Smooth muscle cell (in vitro differentiated cells): ENCODE data around the gene COL1A1. TPM values are rescaled to one million over a fixed set of nuclear protein-coding genes. Genes with fewer than 3 reads are reported as not detected.
A peak's percentile ranks its signal among the peaks of the same experiment; 100 is the strongest.

Experiments
- DNase-seq: peaks from one replicate; lab custom pipeline; 2025; ENCODE audit not compliant: unreplicated experiment; lab: John Stamatoyannopoulos, UW
- H2AFZ ChIP-seq: fragments of 200-600 bp; sonication (generic); 2 replicates; pipeline ENCODE4 v1.6.0; 2016; ENCODE audit warnings: antibody characterized with exemption, low read depth, mild to moderate bottlenecking
- H3F3A ChIP-seq: fragments of 200-600 bp; sonication (generic); 2 replicates; pipeline ENCODE4 v1.6.0; 2017; ENCODE audit warnings: antibody characterized with exemption, low read depth
- H3K27ac ChIP-seq: fragments of 200-600 bp; sonication (generic); 2 replicates; pipeline ENCODE4 v1.5.1; 2016; ENCODE audit warnings: low read depth, mild to moderate bottlenecking
- H3K27me3 ChIP-seq: fragments of 200-600 bp; sonication (generic); 2 replicates; pipeline ENCODE4 v1.6.1; 2016; ENCODE audit warnings: low read depth, mild to moderate bottlenecking
- H3K36me3 ChIP-seq: fragments of 200-600 bp; sonication (generic); 2 replicates; pipeline ENCODE4 v1.5.1; 2016; ENCODE audit warnings: low read depth
- H3K4me1 ChIP-seq: fragments of 200-600 bp; sonication (generic); 2 replicates; pipeline ENCODE4 v1.5.1; 2016; ENCODE audit warnings: low read depth
- H3K4me2 ChIP-seq: fragments of 200-600 bp; sonication (generic); 2 replicates; pipeline ENCODE4 v1.6.0; 2016; ENCODE audit warnings: mild to moderate bottlenecking
- H3K4me3 ChIP-seq: fragments of 200-600 bp; sonication (generic); 2 replicates; pipeline ENCODE4 v1.5.1; 2016; ENCODE audit warnings: mild to moderate bottlenecking
- H3K79me2 ChIP-seq: fragments of 200-600 bp; sonication (generic); 2 replicates; pipeline ENCODE4 v1.6.0; 2016; ENCODE audit warnings: low read depth, mild to moderate bottlenecking
- H3K9ac ChIP-seq: fragments of 200-600 bp; sonication (generic); 2 replicates; pipeline ENCODE4 v1.6.0; 2016; ENCODE audit warnings: low read depth
- H3K9me3 ChIP-seq: fragments of 200-600 bp; sonication (generic); replicated peaks from 2 replicates; pipeline ENCODE4 v1.5.1; 2016; ENCODE audit warnings: low read depth
- H4K20me1 ChIP-seq: fragments of 200-600 bp; sonication (generic); 2 replicates; pipeline ENCODE4 v1.6.0; 2016; ENCODE audit warnings: low read depth
- CTCF ChIP-seq: fragments of 200-600 bp; sonication (generic); IDR thresholded peaks from 2 replicates; pipeline ENCODE4 v1.5.1; 2017; ENCODE audit warnings: borderline replicate concordance, mild to moderate bottlenecking, antibody characterized with exemption; ENCODE audit not compliant: insufficient read depth, poor library complexity, severe bottlenecking
- WGBS: methylation state at CpG from one replicate; pipeline ENCODE4 v1.1.7; 2016; ENCODE audit warnings: low lambda C conversion rate; 5-methylcytosine and 5-hydroxymethylcytosine counted together
- polyA plus RNA-seq: library from polyadenylated mRNA; unstranded; fragments of >200 nt; fragmentation: Nextera tagmentation; extraction: Ambion mirVana; gene quantifications from 2 replicates; pipeline ENCODE4 v1.2.1, GENCODE V29; 2016
- total RNA-seq: library from RNA; depleted of rRNA; stranded (reverse); fragments of >200 nt; gene quantifications from 2 replicates; pipeline ENCODE4 v1.2.3, GENCODE V29; 2014

The COL1A1 gene
- total and polyA plus RNA-seq, 2 experiments from 2014 or later = 4,141 to 25,649 TPM

GRCh38 chr17:50171371-50172071, 29.9 kb downstream of the COL1A1 start:
- DNase-seq = no peak
- no peak overlapping the region for H3K4me2 ChIP-seq
- H3K27ac ChIP-seq = no peak overlapping the region
- no peak overlapping the region for H2AFZ ChIP-seq
- no peaks in the 10 kb centered on the region for H3K9me3 ChIP-seq
- H3K9ac ChIP-seq = no peak overlapping the region
- H3K36me3 ChIP-seq = no peaks in the 10 kb centered on the region
- no peaks in the 10 kb centered on the region for H4K20me1 ChIP-seq
- no peaks in the 10 kb centered on the region for H3K79me2 ChIP-seq
- H3K27me3 ChIP-seq = no peaks in the 10 kb centered on the region
- peaks cover 9% of the 10 kb centered on the region for H3F3A ChIP-seq
- 96% methylated on average over 17 of the region's 17 CpGs for WGBS
- H3K4me1 ChIP-seq = no peaks in the 10 kb centered on the region
- H3K4me3 ChIP-seq = no peak overlapping the region
- no peak for TF ChIP-seq CTCF

GRCh38 chr17:50170662-50171370, 30.6 kb downstream of the COL1A1 start:
- Histone ChIP-seq H3K36me3 (no peaks in the 10 kb centered on the region), H3K9me3 (no peaks in the 10 kb centered on the region), H3F3A (peaks cover 3% of the 10 kb centered on the region), H3K79me2 (no peaks in the 10 kb centered on the region), H3K27ac (peak overlapping the region; percentile 31), H3K9ac (no peak overlapping the region), H3K4me1 (no peaks in the 10 kb centered on the region), H3K4me3 (no peak overlapping the region), H2AFZ (no peak overlapping the region), H3K27me3 (no peaks in the 10 kb centered on the region), H3K4me2 (no peak overlapping the region), H4K20me1 (no peaks in the 10 kb centered on the region)
- 88% methylated on average over 10 of the region's 10 CpGs for WGBS
- TF ChIP-seq CTCF = no peak
- DNase-seq = no peak

- no peaks in the 10 kb centered on the region for H3K36me3 ChIP-seq
- no peak overlapping the region for H3K4me2 ChIP-seq
- 88% methylated on average over 9 of the region's 9 CpGs for WGBS
- no peaks in the 10 kb centered on the region for H3F3A ChIP-seq
- no peaks in the 10 kb centered on the region for H3K79me2 ChIP-seq
- H3K9me3 ChIP-seq = no peaks in the 10 kb centered on the region
- H3K9ac ChIP-seq = no peak overlapping the region
- DNase-seq = no peak
- no peaks in the 10 kb centered on the region for H4K20me1 ChIP-seq
- no peak overlapping the region for H3K4me3 ChIP-seq
- no peak overlapping the region for H3K27ac ChIP-seq
- H2AFZ ChIP-seq = no peak overlapping the region
- no peaks in the 10 kb centered on the region for H3K27me3 ChIP-seq
- no peaks in the 10 kb centered on the region for H3K4me1 ChIP-seq
- TF ChIP-seq CTCF = no peak
Measured at GRCh38 chr17:50169881-50170459, 31.5 kb downstream of the COL1A1 start.
